A549 (cell line): ENCODE measurements around the gene NEDD8. TPM values are rescaled to one million over a fixed set of nuclear protein-coding genes. Genes with fewer than 3 reads are reported as not detected.

ENCODE experiments used
- ATAC-seq, 2 experiments: fragments of 200-7000 bp in 1 of 2; fragments of >200 bp in 1 of 2; cut with Nextera tagmentation in 1 of 2; cut with Tn5 transposase in 1 of 2; 3 replicates each; pipeline versions ENCODE4 v1.8.0 to v1.9.1; 2018 to 2020; ENCODE audit warnings: mild to moderate bottlenecking in 1 of 2, moderate library complexity in 1 of 2
- CTCF ChIA-PET: fragments of 300-600 bp; sonication (Branson Sonifier 250); formaldehyde crosslinking; extraction: SDS; loops from one replicate; lab custom pipeline; 2021; ENCODE audit warnings: antibody characterized with exemption, inconsistent platforms; lab: Yijun Ruan, JAX
- POLR2A ChIA-PET: fragments of 350-600 bp; formaldehyde crosslinking; extraction: SDS; loops from one replicate; lab custom pipeline; 2021; ENCODE audit warnings: antibody characterized with exemption, inconsistent platforms; lab: Yijun Ruan, JAX
- DNase-seq, 2 experiments: peaks; one replicate each; pipeline versions ENCODE4 v3.0.0 to v3.0.0-alpha.2; 2011 to 2016; ENCODE audit warnings: low read depth in 1 of 2, low spot score in 1 of 2
- FAIRE-seq: peaks from 2 replicates; lab custom pipeline; 2011; peaks lifted over from hg19 to GRCh38; lab: Jason Lieb, UNC
- H3K27ac ChIP-seq, 2 experiments: fragments of >200 bp; sonication (Bioruptor Twin); formaldehyde crosslinking; 3 replicates each; pipeline ENCODE4 v1.5.1; 2016 to 2017
- H3K4me1 ChIP-seq: fragments of >200 bp; sonication (Bioruptor Twin); formaldehyde crosslinking; 3 replicates; pipeline ENCODE4 v1.6.1; 2016
- H3K4me2 ChIP-seq: fragments of >200 bp; sonication (Bioruptor Twin); formaldehyde crosslinking; 3 replicates; pipeline ENCODE4 v1.6.1; 2016
- H3K4me3 ChIP-seq: fragments of >200 bp; sonication (Bioruptor Twin); formaldehyde crosslinking; 3 replicates; pipeline ENCODE4 v1.5.1; 2016
- H3K9me3 ChIP-seq: fragments of >200 bp; sonication (Bioruptor Twin); formaldehyde crosslinking; 3 replicates; pipeline ENCODE4 v1.6.1; 2016
- BCL3 ChIP-seq: fragments of >200 bp; sonication (Bioruptor Twin); formaldehyde crosslinking; IDR thresholded peaks from 3 replicates; pipeline ENCODE4 v1.6.1; 2016
- BHLHE40 ChIP-seq: IDR thresholded peaks from 2 replicates; pipeline ENCODE4 v1.6.1; 2012; ENCODE audit warnings: low read depth, low read length, inconsistent platforms
- CBX8 ChIP-seq: fragments of 200-600 bp; sonication (generic); IDR thresholded peaks from 2 replicates; pipeline ENCODE4 v1.6.1; 2016
- CHD2 ChIP-seq: fragments of 150-350 bp; IDR thresholded peaks from 2 replicates; pipeline ENCODE4 v1.6.1; 2014; ENCODE audit warnings: low read length; ENCODE audit not compliant: partially characterized antibody
- ESRRA ChIP-seq: fragments of 150-350 bp; IDR thresholded peaks from 2 replicates; pipeline ENCODE4 v1.6.1; 2014; ENCODE audit warnings: mild to moderate bottlenecking, low read length, borderline replicate concordance
- GATA3 ChIP-seq: IDR thresholded peaks from 2 replicates; pipeline ENCODE4 v1.6.1; 2012; ENCODE audit warnings: borderline replicate concordance
- HMGXB4 ChIP-seq: fragments of 250-450 bp; sonication (Bioruptor Pico); IDR thresholded peaks from 2 replicates; pipeline ENCODE4 v1.5.0; 2021; ENCODE audit warnings: mild to moderate bottlenecking, moderate library complexity, borderline replicate concordance
- HOXB5 ChIP-seq: fragments of 250-450 bp; sonication (Bioruptor Pico); IDR thresholded peaks from 2 replicates; pipeline ENCODE4 v1.5.0; 2020; ENCODE audit warnings: mild to moderate bottlenecking, moderate library complexity
- JUNB ChIP-seq: fragments of >200 bp; sonication (Bioruptor Twin); formaldehyde crosslinking; IDR thresholded peaks from 2 replicates; pipeline ENCODE4 v1.6.1; 2016
- NPAS2 ChIP-seq: fragments of 250-450 bp; sonication (Bioruptor Pico); IDR thresholded peaks from 2 replicates; pipeline ENCODE4 v1.8.0; 2022; ENCODE audit warnings: mild to moderate bottlenecking, moderate library complexity, borderline replicate concordance
- NR3C1 ChIP-seq: fragments of >200 bp; sonication (Bioruptor Twin); formaldehyde crosslinking; IDR thresholded peaks from 3 replicates; pipeline ENCODE4 v1.6.1; 2017
- POLR2A ChIP-seq: IDR thresholded peaks from 2 replicates; pipeline ENCODE4 v1.6.1; 2012; ENCODE audit warnings: mild to moderate bottlenecking, low read length
- POLR2AphosphoS2 ChIP-seq: conservative IDR thresholded peaks from 2 replicates; pipeline ENCODE4 v1.6.1; 2012; ENCODE audit warnings: low read length, improper control_type of control experiment, inconsistent platforms
- RAD21 ChIP-seq, 2 experiments: fragments of >200 bp in 1 of 2; sonication (Bioruptor Twin) in 1 of 2; formaldehyde crosslinking in 1 of 2; IDR thresholded peaks in 1 of 2; conservative IDR thresholded peaks in 1 of 2; 2 replicates in 1 of 2; 3 replicates in 1 of 2; pipeline ENCODE4 v1.6.1; 2012 to 2018; ENCODE audit warnings: inconsistent platforms in 1 of 2
- RARB ChIP-seq: fragments of 250-450 bp; sonication (Bioruptor Pico); IDR thresholded peaks from 2 replicates; pipeline ENCODE4 v1.8.0; 2021; ENCODE audit warnings: mild to moderate bottlenecking, moderate library complexity
- RCOR1 ChIP-seq: fragments of 150-350 bp; IDR thresholded peaks from 2 replicates; pipeline ENCODE4 v1.6.1; 2014; ENCODE audit warnings: antibody characterized with exemption, low read length, low read depth
- RFX5 ChIP-seq: fragments of 450-650 bp; IDR thresholded peaks from 2 replicates; pipeline ENCODE4 v1.7.1; 2014; ENCODE audit warnings: antibody characterized with exemption, mild to moderate bottlenecking, moderate library complexity
- RNF2 ChIP-seq: fragments of 200-600 bp; sonication (generic); IDR thresholded peaks from 2 replicates; pipeline ENCODE4 v1.6.1; 2016; ENCODE audit warnings: low read depth, mild to moderate bottlenecking, antibody characterized with exemption, moderate library complexity, borderline replicate concordance
- TFCP2L1 ChIP-seq: fragments of 250-450 bp; sonication (Bioruptor Pico); IDR thresholded peaks from 2 replicates; pipeline ENCODE4 v1.5.0; 2021; ENCODE audit warnings: mild to moderate bottlenecking
- ZC3H11A ChIP-seq: fragments of 450-650 bp; IDR thresholded peaks from 2 replicates; pipeline ENCODE4 v1.6.1; 2014; ENCODE audit warnings: antibody characterized with exemption, mild to moderate bottlenecking
- ZFP36 ChIP-seq: fragments of 450-650 bp; IDR thresholded peaks from 2 replicates; pipeline ENCODE4 v1.6.1; 2014; ENCODE audit warnings: borderline replicate concordance; ENCODE audit not compliant: partially characterized antibody
- ZSCAN20 ChIP-seq: fragments of 250-450 bp; sonication (Bioruptor Pico); IDR thresholded peaks from 2 replicates; pipeline ENCODE4 v1.8.0; 2022; ENCODE audit warnings: mild to moderate bottlenecking, moderate library complexity
- WGBS: methylation state at CpG from one replicate; pipeline ENCODE4 v1.1.6; 2017; ENCODE audit errors: missing lambda C conversion rate; 5-methylcytosine and 5-hydroxymethylcytosine counted together
- polyA plus RNA-seq, 4 experiments: library from polyadenylated mRNA; depleted of rRNA in 3 of 4; stranded (reverse); fragments of >200 nt; fragmentation: RNase III in 1 of 4; extraction: RNeasy Plus Mini Kit Qiagen cat#74134 plus additional on column Dnase treatment in 1 of 4; gene quantifications; 2 replicates in 3 of 4; 3 replicates in 1 of 4; pipeline ENCODE4 v1.2.3, GENCODE V29; 2011 to 2017
- TF ChIP-seq, protein P1 (sequence below): fragments of >200 bp; sonication (Bioruptor Twin); formaldehyde crosslinking; IDR thresholded peaks from 2 replicates; pipeline ENCODE4 v1.6.1; 2016
- TF ChIP-seq, protein P2 (sequence below): IDR thresholded peaks from 2 replicates; pipeline ENCODE4 v1.6.1; 2012; ENCODE audit warnings: low read depth, borderline replicate concordance

NEDD8 gene
- polyA plus RNA-seq, 2 of the 4 experiments (the other 2 are of a cell fraction): 433 to 589 TPM

DNA sequence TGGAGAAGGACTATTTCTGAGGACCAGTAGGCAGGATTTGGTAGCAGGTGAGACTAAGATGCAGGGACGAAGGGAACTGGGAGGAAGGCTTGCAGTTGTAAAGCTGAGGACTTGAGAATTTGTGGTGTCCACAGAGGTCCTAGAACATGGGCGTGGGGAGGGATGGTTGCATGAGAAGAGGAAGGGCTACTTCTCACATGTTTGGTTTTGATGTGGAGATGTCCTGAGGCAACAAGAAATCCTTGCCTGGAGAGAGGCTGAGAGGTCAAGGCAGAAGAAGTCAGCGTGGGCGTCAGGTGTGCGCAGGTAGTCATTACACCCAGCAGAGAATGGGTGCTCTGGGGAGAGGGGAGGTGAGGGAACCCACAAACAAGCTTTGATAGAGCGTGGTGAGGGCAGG lies 44.9 kb upstream of the NEDD8 start:
- no peak for FAIRE-seq
- H3K27ac ChIP-seq: no peak overlapping the region
- H3K4me2 ChIP-seq: no peak overlapping the region
- POLR2A ChIA-PET: no interaction called here
- 0 out of 3 replicates have a peak, but pooled peaks cover 2% of the 10 kb centered on the region for H3K4me1 ChIP-seq
- no peak for ATAC-seq
- no peak for DNase-seq
- no peaks in the 10 kb centered on the region for H3K9me3 ChIP-seq
- no peak overlapping the region for H3K4me3 ChIP-seq
- TF ChIP-seq RCOR1: no peak
- TF ChIP-seq RNF2: no peak
- no peak for TF ChIP-seq RARB (CRISPR knock-in tag)
- TF ChIP-seq, protein P1, sequence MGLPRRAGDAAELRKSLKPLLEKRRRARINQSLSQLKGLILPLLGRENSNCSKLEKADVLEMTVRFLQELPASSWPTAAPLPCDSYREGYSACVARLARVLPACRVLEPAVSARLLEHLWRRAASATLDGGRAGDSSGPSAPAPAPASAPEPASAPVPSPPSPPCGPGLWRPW: no peak
- TF ChIP-seq, protein P2, sequence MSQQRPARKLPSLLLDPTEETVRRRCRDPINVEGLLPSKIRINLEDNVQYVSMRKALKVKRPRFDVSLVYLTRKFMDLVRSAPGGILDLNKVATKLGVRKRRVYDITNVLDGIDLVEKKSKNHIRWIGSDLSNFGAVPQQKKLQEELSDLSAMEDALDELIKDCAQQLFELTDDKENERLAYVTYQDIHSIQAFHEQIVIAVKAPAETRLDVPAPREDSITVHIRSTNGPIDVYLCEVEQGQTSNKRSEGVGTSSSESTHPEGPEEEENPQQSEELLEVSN: no peak
- TF ChIP-seq NPAS2 (CRISPR knock-in tag): no peak
- TF ChIP-seq, all 56 proteins: peak for 0
- CTCF ChIA-PET: interaction anchor here (0.8 to 34.0 kb wide), 5 partner anchors 9 to 35 kb away, joined by 3 to 469 read pairs (median 4); partner anchors contain the start of genes CIDEB, DHRS1, LTB4R and LTB4R2
- 86% methylated on average over 6 of the region's 6 CpGs for WGBS

DNA sequence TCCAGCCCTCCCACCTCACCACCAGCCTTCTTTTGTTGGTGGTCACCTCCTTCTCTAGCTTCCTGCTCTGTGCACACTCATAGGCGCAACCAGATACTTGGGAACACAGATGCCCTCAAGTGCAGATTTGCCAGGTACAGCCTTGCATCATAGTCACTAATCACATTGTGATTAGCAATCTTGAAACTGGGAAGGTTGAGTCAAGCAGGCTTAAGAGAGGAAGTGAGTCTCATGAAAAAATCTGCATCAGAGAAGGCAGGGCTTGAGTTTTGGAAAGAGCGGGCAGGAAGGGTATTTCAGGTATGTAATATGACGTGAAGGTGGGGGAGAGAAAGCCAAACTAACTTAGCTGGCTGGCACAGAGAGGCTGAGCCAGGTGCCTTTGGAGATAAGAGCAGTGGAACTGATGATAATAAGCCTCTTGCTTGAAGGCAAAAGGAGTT lies 42.0 kb upstream of the NEDD8 start:
- WGBS: 85% methylated on average over 3 of the region's 3 CpGs
- Histone ChIP-seq H3K9me3 (no peaks in the 10 kb centered on the region), H3K4me1 (0 out of 3 replicates have a peak, but pooled peaks cover 5% of the 10 kb centered on the region), H3K4me2 (no peak overlapping the region), H3K4me3 (no peak overlapping the region), H3K27ac (no peak overlapping the region)
- TF ChIP-seq NR3C1 (no peak), ZSCAN20 (no peak), ESRRA (no peak), RAD21 (conservative IDR thresholded peaks at IDR 0.05 in 1 of 2, IDR thresholded peaks at IDR 0.05 in 1 of 2) (no peak), ZC3H11A (no peak), HMGXB4 (no peak), BHLHE40 (no peak), JUNB (no peak), POLR2A (no peak), POLR2AphosphoS2 (no peak), ZFP36 (no peak), RCOR1 (no peak), RFX5 (no peak), GATA3 (no peak), HOXB5 (no peak), CHD2 (no peak), TFCP2L1 (CRISPR knock-in tag) (no peak), BCL3 (no peak), CBX8 (no peak)
- TF ChIP-seq, protein P2: no peak
- ChIA-PET CTCF (interaction anchor here (0.6 to 34.0 kb wide), 5 partner anchors 8 to 58 kb away, joined by 3 to 469 read pairs (median 25); partner anchors contain the start of genes CIDEB, DHRS1, LTB4R and LTB4R2), POLR2A (interaction anchor here (1.4 kb wide), 1 partner anchor 32 kb away, joined by 8 read pairs; the partner anchor contains the start of gene TINF2)
- no peak for ATAC-seq
- no peak for DNase-seq
- no peak for FAIRE-seq
